Trophoblast cell (in vitro differentiated cells and primary cell): ENCODE measurements around the gene PTPRN2.

Experiments used
- DNase-seq, 2 donors: peaks; one replicate each; pipeline ENCODE4 v3.0.0-alpha.2; 2016
- H2AFZ ChIP-seq: 2 replicates; pipeline ENCODE4 v1.6.1; 2013; ENCODE audit warnings: low read length, moderate library complexity, mild to moderate bottlenecking; ENCODE audit not compliant: insufficient read depth, poor library complexity
- H2AK5ac ChIP-seq: 2 replicates; pipeline ENCODE4 v1.6.1; 2013; ENCODE audit warnings: mild to moderate bottlenecking, low read length
- H2BK120ac ChIP-seq: 2 replicates; pipeline ENCODE4 v1.6.1; 2013; ENCODE audit warnings: low read length, mild to moderate bottlenecking, moderate library complexity; ENCODE audit not compliant: insufficient read depth, poor library complexity
- H2BK12ac ChIP-seq: 2 replicates; pipeline ENCODE4 v1.6.1; 2013; ENCODE audit warnings: mild to moderate bottlenecking, low read length, moderate library complexity
- H2BK5ac ChIP-seq: 2 replicates; pipeline ENCODE4 v1.6.1; 2013; ENCODE audit warnings: low read length, low read depth, moderate library complexity, mild to moderate bottlenecking; ENCODE audit not compliant: poor library complexity
- H3K14ac ChIP-seq: 2 replicates; pipeline ENCODE4 v1.6.1; 2013; ENCODE audit warnings: mild to moderate bottlenecking, low read length
- H3K18ac ChIP-seq: 2 replicates; pipeline ENCODE4 v1.6.1; 2013; ENCODE audit warnings: mild to moderate bottlenecking, low read length
- H3K23ac ChIP-seq: 2 replicates; pipeline ENCODE4 v1.6.1; 2013; ENCODE audit warnings: low read length
- H3K27ac ChIP-seq: 2 replicates; pipeline ENCODE4 v1.5.1; 2013; ENCODE audit warnings: low read depth, mild to moderate bottlenecking, inconsistent platforms, low read length, moderate library complexity
- H3K27me3 ChIP-seq: 2 replicates; pipeline ENCODE4 v1.6.1; 2013; ENCODE audit warnings: inconsistent platforms, mild to moderate bottlenecking, low read length, moderate library complexity; ENCODE audit not compliant: insufficient read depth
- H3K36me3 ChIP-seq, 2 experiments: 1 replicate in 1 of 2; 2 replicates in 1 of 2; pipeline ENCODE4 v1.6.1; 2013; ENCODE audit warnings: low read length in 2 of 2, mild to moderate bottlenecking in 2 of 2, moderate library complexity in 1 of 2; ENCODE audit not compliant: insufficient read depth in 2 of 2, control insufficient read depth in 1 of 2
- H3K4ac ChIP-seq: 2 replicates; pipeline ENCODE4 v1.6.1; 2013; ENCODE audit warnings: low read depth, mild to moderate bottlenecking, low read length, moderate library complexity
- H3K4me1 ChIP-seq, 2 experiments: 1 replicate in 1 of 2; 2 replicates in 1 of 2; pipeline ENCODE4 v1.6.1; 2013; ENCODE audit warnings: low read length in 2 of 2, mild to moderate bottlenecking in 2 of 2, moderate library complexity in 1 of 2; ENCODE audit not compliant: insufficient read depth in 2 of 2, control insufficient read depth in 1 of 2
- H3K4me2 ChIP-seq: 2 replicates; pipeline ENCODE4 v1.6.1; 2013; ENCODE audit warnings: inconsistent platforms, mild to moderate bottlenecking, low read length, moderate library complexity
- H3K4me3 ChIP-seq: 2 replicates; pipeline ENCODE4 v1.5.1; 2013; ENCODE audit warnings: mild to moderate bottlenecking, low read depth, low read length, inconsistent platforms
- H3K79me1 ChIP-seq: one replicate; pipeline ENCODE4 v1.6.1; 2013; ENCODE audit warnings: low read length
- H3K79me2 ChIP-seq: 2 replicates; pipeline ENCODE4 v1.6.1; 2013; ENCODE audit warnings: low read length, mild to moderate bottlenecking; ENCODE audit not compliant: control insufficient read depth, insufficient read depth, poor library complexity
- H3K9ac ChIP-seq: 2 replicates; pipeline ENCODE4 v1.6.1; 2013; ENCODE audit warnings: mild to moderate bottlenecking, low read length
- H3K9me3 ChIP-seq: 2 replicates; pipeline ENCODE4 v1.6.1; 2013; ENCODE audit warnings: low read depth, mild to moderate bottlenecking, control low read depth, inconsistent platforms, low read length; ENCODE audit not compliant: insufficient read depth
- H4K12ac ChIP-seq: 2 replicates; pipeline ENCODE4 v1.6.1; 2013; ENCODE audit warnings: low read depth, mild to moderate bottlenecking, low read length, moderate library complexity
- H4K8ac ChIP-seq: 2 replicates; pipeline ENCODE4 v1.6.1; 2013; ENCODE audit warnings: low read depth, mild to moderate bottlenecking, low read length, moderate library complexity
- H4K91ac ChIP-seq: one replicate; pipeline ENCODE4 v1.6.1; 2013; ENCODE audit warnings: low read depth, mild to moderate bottlenecking, low read length, moderate library complexity
- WGBS: extraction: QIAGEN DNeasy Blood & Tissue Kit; methylation state at CpG from one replicate; pipeline ENCODE4 v1.1.7; 2013; ENCODE audit warnings: missing lambda C conversion rate; ENCODE audit not compliant: insufficient read length, insufficient coverage; ENCODE audit errors: extremely low coverage; 5-methylcytosine and 5-hydroxymethylcytosine counted together

The PTPRN2 gene

GRCh38 chr7:157614457-157615020 lies 973.1 kb downstream of the PTPRN2 start:
- Histone ChIP-seq H2AK5ac (no peak overlapping the region), H2BK12ac (no peak overlapping the region), H2BK5ac (no peak overlapping the region), H3K4me3 (no peak overlapping the region), H2BK120ac (no peak overlapping the region), H4K12ac (no peak overlapping the region), H3K4me1 (no peaks in the 10 kb centered on the region), H3K14ac (no peak overlapping the region), H3K79me1 (no peaks in the 10 kb centered on the region), H3K4me2 (no peak overlapping the region), H3K36me3 (no peaks in the 10 kb centered on the region), H3K27me3 (no peaks in the 10 kb centered on the region), H3K4ac (no peak overlapping the region), H3K9me3 (peaks cover 7% of the 10 kb centered on the region), H3K23ac (no peak overlapping the region), H3K79me2 (no peaks in the 10 kb centered on the region), H3K27ac (no peak overlapping the region), H3K18ac (no peak overlapping the region), H4K91ac (no peak overlapping the region), H4K8ac (no peak overlapping the region), H3K9ac (no peak overlapping the region), H2AFZ (no peak overlapping the region)
- DNase-seq: no peak
- no CpG with 5 or more reads among the region's 12 CpGs for WGBS

GRCh38 chr7:157613575-157614322 lies 973.9 kb downstream of the PTPRN2 start:
- peaks cover 7% of the 10 kb centered on the region for H3K9me3 ChIP-seq
- no peak overlapping the region for H3K4me3 ChIP-seq
- no peak overlapping the region for H4K12ac ChIP-seq
- no peak overlapping the region for H3K18ac ChIP-seq
- no peak overlapping the region for H4K91ac ChIP-seq
- H3K9ac ChIP-seq: no peak overlapping the region
- no peak overlapping the region for H2BK120ac ChIP-seq
- H2BK5ac ChIP-seq: no peak overlapping the region
- no peak for DNase-seq
- no peaks in the 10 kb centered on the region for H3K36me3 ChIP-seq
- H3K79me1 ChIP-seq: no peaks in the 10 kb centered on the region
- H3K27me3 ChIP-seq: no peaks in the 10 kb centered on the region
- no peak overlapping the region for H2AFZ ChIP-seq
- no peak overlapping the region for H3K27ac ChIP-seq
- no peak overlapping the region for H2AK5ac ChIP-seq
- H2BK12ac ChIP-seq: no peak overlapping the region
- WGBS: no CpG with 5 or more reads among the region's 51 CpGs
- H3K4me1 ChIP-seq: no peaks in the 10 kb centered on the region
- H3K23ac ChIP-seq: no peak overlapping the region
- H3K79me2 ChIP-seq: no peaks in the 10 kb centered on the region
- no peak overlapping the region for H3K4me2 ChIP-seq
- no peak overlapping the region for H3K4ac ChIP-seq
- H4K8ac ChIP-seq: no peak overlapping the region
- no peak overlapping the region for H3K14ac ChIP-seq

DNA sequence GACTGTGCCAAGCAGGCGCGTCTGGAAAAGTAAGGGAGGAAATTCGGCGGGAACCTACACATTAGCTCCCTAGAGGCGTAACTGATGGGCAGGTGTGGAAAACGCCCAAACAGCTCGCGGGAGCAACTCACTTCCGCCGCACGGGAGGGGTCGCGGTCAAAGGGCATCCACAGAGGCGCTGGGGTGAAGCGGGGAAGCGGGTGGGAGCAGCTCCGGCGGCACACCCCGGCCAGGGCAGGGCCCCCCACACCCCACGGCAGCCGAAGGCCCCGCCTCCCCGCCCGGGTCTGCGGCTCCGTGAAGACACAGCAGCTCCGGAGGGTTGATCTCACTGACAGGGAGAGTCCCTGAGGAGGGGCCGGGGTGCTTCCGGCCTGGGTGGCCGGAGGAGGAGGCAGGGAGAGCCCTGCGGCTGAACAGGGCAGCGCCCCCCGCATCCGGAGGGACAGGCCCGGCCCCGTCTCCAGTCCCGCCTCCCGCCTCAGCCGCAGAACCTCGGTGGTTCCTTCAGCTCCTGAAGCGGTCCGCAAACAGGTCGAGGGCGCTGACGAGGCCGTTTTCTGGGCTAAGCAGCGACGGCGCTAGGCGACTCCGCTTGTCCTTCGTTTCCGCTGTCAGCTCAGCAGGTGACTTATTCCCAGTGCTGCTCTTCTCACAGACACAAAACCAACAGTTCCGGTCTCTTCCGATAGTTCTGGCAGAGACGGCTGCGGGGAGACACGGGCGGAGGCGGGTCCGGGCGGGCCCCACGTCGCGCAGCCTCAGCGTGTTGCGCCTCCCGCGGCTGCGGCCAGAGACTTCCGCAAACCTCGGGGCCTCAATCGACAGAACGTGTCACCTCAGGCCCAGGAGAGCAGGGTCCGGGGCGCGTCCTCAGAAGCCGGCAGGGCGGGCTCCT lies 974.7 kb downstream of the PTPRN2 start:
- Histone ChIP-seq H2AFZ (no peak overlapping the region), H3K23ac (no peak overlapping the region), H3K14ac (no peak overlapping the region), H3K9ac (no peak overlapping the region), H4K91ac (no peak overlapping the region), H2BK12ac (no peak overlapping the region), H3K4me3 (no peak overlapping the region), H3K27me3 (no peaks in the 10 kb centered on the region), H3K4ac (no peak overlapping the region), H4K8ac (no peak overlapping the region), H4K12ac (no peak overlapping the region), H3K79me2 (no peaks in the 10 kb centered on the region), H3K18ac (no peak overlapping the region), H3K36me3 (no peaks in the 10 kb centered on the region), H3K4me1 (no peaks in the 10 kb centered on the region), H3K79me1 (no peaks in the 10 kb centered on the region), H2BK5ac (no peak overlapping the region), H2BK120ac (no peak overlapping the region), H3K9me3 (peaks cover 7% of the 10 kb centered on the region), H3K4me2 (no peak overlapping the region), H3K27ac (no peak overlapping the region), H2AK5ac (no peak overlapping the region)
- peak in 1 of 2 donors; percentile 2 for DNase-seq
- no CpG with 5 or more reads among the region's 79 CpGs for WGBS

- no peak overlapping the region for H2BK5ac ChIP-seq
- no peak overlapping the region for H3K4ac ChIP-seq
- no peak for DNase-seq
- H3K4me3 ChIP-seq: no peak overlapping the region
- no peak overlapping the region for H2AK5ac ChIP-seq
- H2BK120ac ChIP-seq: no peak overlapping the region
- H2AFZ ChIP-seq: no peak overlapping the region
- no peak overlapping the region for H3K9ac ChIP-seq
- no peak overlapping the region for H3K27ac ChIP-seq
- peaks cover 3% of the 10 kb centered on the region for H3K9me3 ChIP-seq
- H4K91ac ChIP-seq: no peak overlapping the region
- H3K27me3 ChIP-seq: no peaks in the 10 kb centered on the region
- no peak overlapping the region for H3K18ac ChIP-seq
- H3K79me1 ChIP-seq: no peaks in the 10 kb centered on the region
- H3K4me1 ChIP-seq: no peaks in the 10 kb centered on the region
- H3K36me3 ChIP-seq: no peaks in the 10 kb centered on the region
- no peak overlapping the region for H3K14ac ChIP-seq
- no peak overlapping the region for H2BK12ac ChIP-seq
- WGBS: no CpG with 5 or more reads among the region's 33 CpGs
- no peak overlapping the region for H4K12ac ChIP-seq
- no peaks in the 10 kb centered on the region for H3K79me2 ChIP-seq
- no peak overlapping the region for H4K8ac ChIP-seq
- no peak overlapping the region for H3K4me2 ChIP-seq
- no peak overlapping the region for H3K23ac ChIP-seq
Observed at GRCh38 chr7:157612009-157612663, 975.5 kb downstream of the PTPRN2 start.
